Measurements from ENCODE around the gene ARF6.
"Not testable (repeated sequence)": the region's sequence is repeated elsewhere in the genome, so short reads cannot be mapped to it uniquely, and the experiment has no call there.

The ARF6 gene

DNA sequence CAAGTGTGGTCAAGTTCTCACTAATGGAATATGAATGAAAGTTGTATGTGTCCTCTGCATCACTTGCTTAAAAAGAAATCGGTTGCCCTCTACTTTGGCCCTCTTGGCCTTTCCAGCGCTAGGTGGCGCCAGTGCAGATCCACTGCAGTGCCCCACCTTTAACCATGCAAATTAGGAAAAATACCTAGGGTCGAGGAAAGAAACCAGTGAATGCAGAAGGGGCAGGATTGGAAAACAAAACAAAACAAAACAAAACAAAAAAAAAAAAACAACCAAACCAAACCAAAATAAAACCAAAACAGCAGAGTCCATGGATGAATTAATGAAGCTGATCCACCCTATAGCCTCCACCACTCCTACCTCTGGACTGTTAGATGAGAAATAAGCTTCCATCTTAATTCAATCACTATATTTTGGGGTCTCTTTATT, 27.4 kb upstream of the ARF6 start:
- TF ChIP-seq, protein P1, sequence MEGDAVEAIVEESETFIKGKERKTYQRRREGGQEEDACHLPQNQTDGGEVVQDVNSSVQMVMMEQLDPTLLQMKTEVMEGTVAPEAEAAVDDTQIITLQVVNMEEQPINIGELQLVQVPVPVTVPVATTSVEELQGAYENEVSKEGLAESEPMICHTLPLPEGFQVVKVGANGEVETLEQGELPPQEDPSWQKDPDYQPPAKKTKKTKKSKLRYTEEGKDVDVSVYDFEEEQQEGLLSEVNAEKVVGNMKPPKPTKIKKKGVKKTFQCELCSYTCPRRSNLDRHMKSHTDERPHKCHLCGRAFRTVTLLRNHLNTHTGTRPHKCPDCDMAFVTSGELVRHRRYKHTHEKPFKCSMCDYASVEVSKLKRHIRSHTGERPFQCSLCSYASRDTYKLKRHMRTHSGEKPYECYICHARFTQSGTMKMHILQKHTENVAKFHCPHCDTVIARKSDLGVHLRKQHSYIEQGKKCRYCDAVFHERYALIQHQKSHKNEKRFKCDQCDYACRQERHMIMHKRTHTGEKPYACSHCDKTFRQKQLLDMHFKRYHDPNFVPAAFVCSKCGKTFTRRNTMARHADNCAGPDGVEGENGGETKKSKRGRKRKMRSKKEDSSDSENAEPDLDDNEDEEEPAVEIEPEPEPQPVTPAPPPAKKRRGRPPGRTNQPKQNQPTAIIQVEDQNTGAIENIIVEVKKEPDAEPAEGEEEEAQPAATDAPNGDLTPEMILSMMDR (IDR thresholded peaks at IDR 0.05; ENCODE audit: control insufficient read depth, insufficient read depth, low read depth, low read length, missing control alignments) = peak; percentile 92
- no peak overlapping the region for H3K4me3 ChIP-seq (ENCODE audit: control insufficient read depth, low read depth, low read length)
- DNase-seq (ENCODE audit: low read depth) = no peak

- DNase-seq (ENCODE audit: low read depth) = peak; percentile 59
- H3K4me3 ChIP-seq (ENCODE audit: control insufficient read depth, low read depth, low read length) = peak overlapping the region; percentile 45
- TF ChIP-seq, protein P1 (IDR thresholded peaks at IDR 0.05; ENCODE audit: control insufficient read depth, insufficient read depth, low read depth, low read length, missing control alignments) = no peak
Observed at GRCh38 chr14:49867831-49868719, 24.8 kb upstream of the ARF6 start.

GRCh38 chr14:49868720-49869114, 24.2 kb upstream of the ARF6 start:
- DNase-seq (ENCODE audit: low read depth) = no peak
- H3K4me3 ChIP-seq (ENCODE audit: control insufficient read depth, low read depth, low read length) = peak overlapping the region; percentile 45
- TF ChIP-seq, protein P1 (IDR thresholded peaks at IDR 0.05; ENCODE audit: control insufficient read depth, insufficient read depth, low read depth, low read length, missing control alignments) = no peak

- TF ChIP-seq, protein P1 (IDR thresholded peaks at IDR 0.05; ENCODE audit: control insufficient read depth, insufficient read depth, low read depth, low read length, missing control alignments) = no peak
- no peak for DNase-seq (ENCODE audit: low read depth)
- no peak overlapping the region for H3K4me3 ChIP-seq (ENCODE audit: control insufficient read depth, low read depth, low read length)
Observed at GRCh38 chr14:49870908-49871307, 22.0 kb upstream of the ARF6 start.

- not testable (repeated sequence) for H3K4me3 ChIP-seq (ENCODE audit: control insufficient read depth, low read depth, low read length); DNase-seq (ENCODE audit: low read depth)
Observed at GRCh38 chr14:49873548-49873947, 19.3 kb upstream of the ARF6 start.

DNA sequence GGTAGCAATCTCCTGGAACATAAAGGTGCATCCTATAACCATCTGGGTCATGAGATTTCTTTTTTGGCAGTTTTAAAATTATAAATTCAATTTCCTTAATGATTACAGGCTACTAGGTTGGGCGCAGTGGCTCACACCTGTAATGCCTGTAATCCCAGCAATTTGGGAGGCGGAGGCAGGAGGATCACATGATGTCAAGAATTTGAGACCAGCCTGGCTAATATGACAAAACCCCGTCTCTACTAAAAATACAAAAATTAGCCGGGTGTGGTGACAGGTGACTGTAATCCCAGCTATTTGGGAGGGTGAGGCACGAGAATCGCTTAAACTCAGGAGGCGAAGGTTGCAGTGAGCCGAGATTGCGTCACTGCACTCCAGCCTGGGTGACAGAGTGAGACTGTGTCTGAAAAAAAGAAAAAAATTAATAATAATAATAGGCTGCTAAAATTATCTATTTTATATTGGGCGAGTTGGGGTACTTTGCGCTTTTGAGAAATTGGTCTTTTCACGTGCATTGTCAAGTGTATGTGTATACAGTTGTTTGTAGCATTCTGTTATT, 17.2 kb upstream of the ARF6 start:
- no peak overlapping the region for H3K4me3 ChIP-seq (ENCODE audit: control insufficient read depth, low read depth, low read length)
- no peak for DNase-seq (ENCODE audit: low read depth)
- TF ChIP-seq, protein P1 (IDR thresholded peaks at IDR 0.05; ENCODE audit: control insufficient read depth, insufficient read depth, low read depth, low read length, missing control alignments) = no peak

DNA sequence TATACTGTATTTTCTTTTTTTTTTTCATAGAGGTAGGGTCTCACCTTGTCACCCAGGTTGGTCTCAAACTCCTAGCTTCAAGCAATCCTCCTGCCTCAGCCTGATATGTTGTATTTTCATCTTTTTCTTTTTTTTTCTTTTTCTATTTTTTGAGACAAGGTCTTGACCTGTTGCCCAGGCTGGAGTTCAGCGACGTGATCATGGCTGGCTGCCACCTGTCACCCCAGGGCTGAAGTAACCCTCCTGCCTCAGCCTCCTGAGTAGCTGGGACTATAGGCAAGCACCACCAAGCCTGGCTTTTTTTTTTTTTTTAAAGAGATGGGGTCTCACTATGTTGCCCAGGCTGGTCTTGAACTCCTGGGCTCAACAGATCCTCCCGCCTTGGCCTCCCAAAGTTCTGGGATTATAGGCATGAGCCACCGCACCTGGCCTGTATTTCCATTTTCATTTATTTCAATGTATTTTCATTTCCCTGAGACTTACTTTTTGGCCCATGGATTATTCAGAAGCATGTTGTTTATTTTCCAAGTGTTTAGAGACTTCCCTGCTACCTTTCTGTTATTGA, 16.2 kb upstream of the ARF6 start:
- TF ChIP-seq, protein P1 (IDR thresholded peaks at IDR 0.05; ENCODE audit: control insufficient read depth, insufficient read depth, low read depth, low read length, missing control alignments) = no peak
- H3K4me3 ChIP-seq (ENCODE audit: control insufficient read depth, low read depth, low read length) = no peak overlapping the region
- no peak for DNase-seq (ENCODE audit: low read depth)
